Measurements from ENCODE around the gene UFM1. TPM values are rescaled to one million over a fixed set of nuclear protein-coding genes. Genes with fewer than 3 reads are reported as not detected.

The UFM1 gene
- total and polyA plus RNA-seq, 2 of the 13 experiments (the other 11 are each of a cell fraction or from before 2014, with no cell fraction given), result 42.6 to 47.0 TPM

DNA sequence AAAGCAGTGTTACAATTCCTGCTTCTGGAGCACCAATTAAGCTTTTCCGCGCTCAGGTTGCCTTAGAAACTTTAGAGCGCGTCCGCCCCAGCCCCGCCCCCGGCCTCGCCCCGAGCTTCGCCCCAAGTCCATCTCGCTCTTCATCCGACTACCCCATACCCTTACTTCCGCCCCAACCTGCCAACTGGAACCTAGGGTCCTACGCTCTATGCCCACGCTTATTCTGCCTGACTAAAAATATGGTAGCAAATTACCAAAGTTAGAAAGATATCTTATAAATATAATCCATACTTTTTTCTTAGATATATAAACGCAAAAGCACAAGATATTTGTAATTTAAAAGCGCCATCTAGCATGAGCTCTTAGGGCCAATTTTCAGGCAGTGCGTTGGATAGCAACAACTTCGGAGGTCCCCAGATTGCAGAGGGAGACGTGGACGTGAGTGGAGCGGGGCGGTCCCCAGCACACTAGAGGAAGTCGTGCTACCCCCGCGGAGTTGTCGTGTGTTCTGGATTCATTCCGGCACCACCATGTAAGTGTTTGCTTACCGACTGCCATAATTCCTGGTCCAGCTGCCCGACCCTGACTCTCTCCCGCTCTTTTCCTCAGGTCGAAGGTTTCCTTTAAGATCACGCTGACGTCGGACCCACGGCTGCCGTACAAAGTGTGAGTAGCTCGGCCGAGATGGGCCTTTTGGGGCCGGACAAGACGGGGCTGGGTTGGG lies at the start of gene UFM1 (continued):
- TF ChIP-seq E2F1 (CRISPR knock-in tag; IDR thresholded peaks at IDR 0.05) (no peak), JUNB (CRISPR knock-in tag; IDR thresholded peaks at IDR 0.05; ENCODE audit: borderline replicate concordance) (no peak), ETV6 (CRISPR knock-in tag; conservative IDR thresholded peaks at IDR 0.05) (no peak), ZNF264 (CRISPR knock-in tag; IDR thresholded peaks at IDR 0.05) (no peak), BCL6 (CRISPR knock-in tag; IDR thresholded peaks at IDR 0.05) (no peak), ZBTB34 (CRISPR knock-in tag; IDR thresholded peaks at IDR 0.05) (no peak), ERF (CRISPR knock-in tag; IDR thresholded peaks at IDR 0.05) (no peak), ZNF180 (CRISPR knock-in tag; IDR thresholded peaks at IDR 0.05; ENCODE audit: borderline replicate concordance, low read depth) (no peak), ZFP36 (IDR thresholded peaks at IDR 0.05; ENCODE audit: borderline replicate concordance, low read depth, low read length, partially characterized antibody) (no peak), ZNF670 (CRISPR knock-in tag; IDR thresholded peaks at IDR 0.05; ENCODE audit: borderline replicate concordance) (peak; percentile 80; the same call in 1 of the 2 replicates), SIN3B (IDR thresholded peaks at IDR 0.05; ENCODE audit: low read length) (peak; percentile 50; the same call in 1 of the 2 replicates), TBX3 (IDR thresholded peaks at IDR 0.05; ENCODE audit: borderline replicate concordance) (no peak), CREM (IDR thresholded peaks at IDR 0.05) (peak; percentile 83), CREM (CRISPR knock-in tag; IDR thresholded peaks at IDR 0.05) (no peak), ZNF274 (CRISPR knock-in tag; IDR thresholded peaks at IDR 0.05) (peak; percentile 50; the same call in 1 of the 2 replicates), ZNF235 (CRISPR knock-in tag; IDR thresholded peaks at IDR 0.05; ENCODE audit: borderline replicate concordance) (no peak), NONO (IDR thresholded peaks at IDR 0.05) (no peak), NONO (CRISPR knock-in tag; conservative IDR thresholded peaks at IDR 0.05) (no peak), GABPA (IDR thresholded peaks at IDR 0.05; ENCODE audit: low read depth, low read length) (peak; percentile 27; the same call in 1 of the 2 replicates), GABPA (CRISPR knock-in tag; IDR thresholded peaks at IDR 0.05; ENCODE audit: low read depth) (peak; percentile 80)
- TF ChIP-seq, protein P1, sequence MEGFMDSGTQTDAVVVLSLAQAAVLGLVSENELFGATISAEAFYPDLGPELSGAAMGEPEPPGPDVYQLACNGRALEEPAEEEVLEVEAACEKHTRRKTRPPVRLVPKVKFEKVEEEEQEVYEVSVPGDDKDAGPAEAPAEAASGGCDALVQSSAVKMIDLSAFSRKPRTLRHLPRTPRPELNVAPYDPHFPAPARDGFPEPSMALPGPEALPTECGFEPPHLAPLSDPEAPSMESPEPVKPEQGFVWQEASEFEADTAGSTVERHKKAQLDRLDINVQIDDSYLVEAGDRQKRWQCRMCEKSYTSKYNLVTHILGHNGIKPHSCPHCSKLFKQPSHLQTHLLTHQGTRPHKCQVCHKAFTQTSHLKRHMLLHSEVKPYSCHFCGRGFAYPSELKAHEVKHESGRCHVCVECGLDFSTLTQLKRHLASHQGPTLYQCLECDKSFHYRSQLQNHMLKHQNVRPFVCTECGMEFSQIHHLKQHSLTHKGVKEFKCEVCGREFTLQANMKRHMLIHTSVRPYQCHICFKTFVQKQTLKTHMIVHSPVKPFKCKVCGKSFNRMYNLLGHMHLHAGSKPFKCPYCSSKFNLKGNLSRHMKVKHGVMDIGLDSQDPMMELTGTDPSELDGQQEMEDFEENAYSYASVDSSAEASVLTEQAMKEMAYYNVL (CRISPR knock-in tag; IDR thresholded peaks at IDR 0.05; ENCODE audit: borderline replicate concordance), result no peak
- TF ChIP-seq, protein P2, sequence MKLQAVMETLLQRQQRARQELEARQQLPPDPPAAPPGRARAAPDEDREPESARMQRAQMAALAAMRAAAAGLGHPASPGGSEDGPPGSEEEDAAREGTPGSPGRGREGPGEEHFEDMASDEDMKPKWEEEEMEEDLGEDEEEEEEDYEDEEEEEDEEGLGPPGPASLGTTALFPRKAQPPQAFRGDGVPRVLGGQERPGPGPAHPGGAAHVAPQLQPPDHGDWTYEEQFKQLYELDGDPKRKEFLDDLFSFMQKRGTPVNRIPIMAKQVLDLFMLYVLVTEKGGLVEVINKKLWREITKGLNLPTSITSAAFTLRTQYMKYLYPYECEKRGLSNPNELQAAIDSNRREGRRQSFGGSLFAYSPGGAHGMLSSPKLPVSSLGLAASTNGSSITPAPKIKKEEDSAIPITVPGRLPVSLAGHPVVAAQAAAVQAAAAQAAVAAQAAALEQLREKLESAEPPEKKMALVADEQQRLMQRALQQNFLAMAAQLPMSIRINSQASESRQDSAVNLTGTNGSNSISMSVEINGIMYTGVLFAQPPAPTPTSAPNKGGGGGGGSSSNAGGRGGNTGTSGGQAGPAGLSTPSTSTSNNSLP (IDR thresholded peaks at IDR 0.05; ENCODE audit: low read depth, low read length), result 0 out of 2 replicates have a peak, but pooled peaks have one; percentile 23
- TF ChIP-seq, protein P3, sequence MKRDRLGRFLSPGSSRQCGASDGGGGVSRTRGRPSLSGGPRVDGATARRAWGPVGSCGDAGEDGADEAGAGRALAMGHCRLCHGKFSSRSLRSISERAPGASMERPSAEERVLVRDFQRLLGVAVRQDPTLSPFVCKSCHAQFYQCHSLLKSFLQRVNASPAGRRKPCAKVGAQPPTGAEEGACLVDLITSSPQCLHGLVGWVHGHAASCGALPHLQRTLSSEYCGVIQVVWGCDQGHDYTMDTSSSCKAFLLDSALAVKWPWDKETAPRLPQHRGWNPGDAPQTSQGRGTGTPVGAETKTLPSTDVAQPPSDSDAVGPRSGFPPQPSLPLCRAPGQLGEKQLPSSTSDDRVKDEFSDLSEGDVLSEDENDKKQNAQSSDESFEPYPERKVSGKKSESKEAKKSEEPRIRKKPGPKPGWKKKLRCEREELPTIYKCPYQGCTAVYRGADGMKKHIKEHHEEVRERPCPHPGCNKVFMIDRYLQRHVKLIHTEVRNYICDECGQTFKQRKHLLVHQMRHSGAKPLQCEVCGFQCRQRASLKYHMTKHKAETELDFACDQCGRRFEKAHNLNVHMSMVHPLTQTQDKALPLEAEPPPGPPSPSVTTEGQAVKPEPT (CRISPR knock-in tag; IDR thresholded peaks at IDR 0.05; ENCODE audit: low read depth), result no peak

Measured in HepG2 (cell line).